Subcutaneous adipose tissue (tissue), 4 donors: Measurements from ENCODE around the gene ITCH. TPM values are rescaled to one million over a fixed set of nuclear protein-coding genes. Genes with fewer than 3 reads are reported as not detected.

Experiments
- CTCF ChIP-seq: fragments of 450-650 bp; IDR thresholded peaks from one replicate; pipeline ENCODE4 v1.5.1; 2016; ENCODE audit warnings: low read depth, mild to moderate bottlenecking, control low read depth, antibody characterized with exemption, moderate library complexity
- total RNA-seq, 4 donors: library from RNA; depleted of rRNA; stranded (reverse); fragments of >200 nt; gene quantifications; one replicate each; pipeline ENCODE4 v1.1.0, GENCODE V29; 2016

The ITCH gene
- total RNA-seq, 4 donors from 2014 or later: 59.0 to 178 (median 74.2) TPM

- TF ChIP-seq CTCF: no peak
These were observed 186.8 kb downstream of the ITCH start for GRCh38 chr20:34549929-34550305.

- no peak for TF ChIP-seq CTCF
These were observed 189.5 kb downstream of the ITCH start for GRCh38 chr20:34552569-34552968.

- no peak for TF ChIP-seq CTCF
These were observed 190.3 kb downstream of the ITCH start for GRCh38 chr20:34553366-34553867.

GRCh38 chr20:34557936-34558319 is 194.9 kb downstream of the ITCH start:
- TF ChIP-seq CTCF: no peak

GRCh38 chr20:34558320-34559218 is 195.5 kb downstream of the ITCH start, which contains the start of gene MAP1LC3A:
TSS of gene MAP1LC3A (plus strand) at chr20:34558718. CDS start at chr20:34558869, 151 bp downstream.
- no peak for TF ChIP-seq CTCF

GRCh38 chr20:34559311-34560140 is 196.5 kb downstream of the ITCH start:
- TF ChIP-seq CTCF: no peak

- TF ChIP-seq CTCF: no peak
These were observed 197.1 kb downstream of the ITCH start for GRCh38 chr20:34560141-34560523.
